HuH-7 (cell line): ENCODE results near the gene HPCAL1.

Experiments used
- DNase-seq: peaks from one replicate; pipeline ENCODE4 v3.0.0; 2011; ENCODE audit warnings: low spot score

The HPCAL1 gene

GRCh38 chr2:10370895-10371294, 68.2 kb downstream of the HPCAL1 start:
- no peak for DNase-seq

- no peak for DNase-seq
Measured at GRCh38 chr2:10371441-10372196, 68.9 kb downstream of the HPCAL1 start.

DNA sequence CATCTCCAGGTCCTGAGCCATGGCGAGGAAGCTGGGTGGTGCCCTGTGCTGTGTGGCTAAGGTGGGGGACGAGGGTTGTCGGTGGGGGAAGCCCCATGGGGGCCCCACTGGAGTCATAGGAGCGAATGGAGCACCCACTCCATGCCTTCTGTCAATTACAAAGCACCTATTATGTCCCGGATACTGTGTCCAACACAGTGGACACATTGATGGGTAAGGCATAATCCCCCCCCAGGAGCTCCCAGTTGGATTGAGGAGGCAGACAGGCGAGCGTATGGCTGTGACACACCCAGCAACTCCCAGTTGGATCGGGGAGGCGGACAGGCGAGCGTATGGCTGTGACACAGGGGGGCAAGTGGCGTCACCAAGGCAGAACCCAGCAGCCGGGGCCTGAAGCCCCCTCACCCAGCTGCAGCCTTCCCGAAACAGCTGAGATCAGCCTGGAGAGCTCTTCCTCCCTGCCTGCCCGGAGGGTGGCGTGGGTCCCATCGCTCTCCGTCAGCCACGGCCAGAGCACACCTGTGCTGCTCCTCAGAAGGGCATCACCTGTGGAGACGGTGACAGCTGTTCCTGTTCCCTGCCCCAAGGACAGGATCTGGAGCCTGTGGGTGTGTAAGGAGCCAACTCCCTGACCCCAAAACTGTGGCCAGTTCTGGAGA, 69.6 kb downstream of the HPCAL1 start:
- DNase-seq: no peak

DNA sequence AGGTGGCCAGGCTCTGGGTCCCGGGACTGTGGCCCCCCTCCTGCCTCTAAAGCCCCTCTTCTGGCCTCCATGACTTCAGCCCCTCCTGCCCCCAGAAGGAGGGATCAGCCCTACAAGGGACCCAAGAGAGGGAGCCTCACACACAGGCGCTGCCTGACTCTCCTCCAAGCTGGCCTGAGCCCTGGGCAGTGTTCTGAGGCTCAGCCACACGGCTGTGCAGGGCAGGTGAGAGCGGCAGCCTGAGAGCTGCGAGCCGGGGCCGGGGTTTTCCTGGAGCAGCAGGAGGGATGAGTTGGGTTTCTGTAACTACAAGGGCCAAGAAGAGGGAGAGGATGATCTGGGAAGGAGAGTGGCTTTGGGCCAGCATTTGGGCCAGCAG, 70.1 kb downstream of the HPCAL1 start:
- no peak for DNase-seq

- DNase-seq: no peak
Measured at GRCh38 chr2:10373931-10374330, 71.2 kb downstream of the HPCAL1 start.

DNA sequence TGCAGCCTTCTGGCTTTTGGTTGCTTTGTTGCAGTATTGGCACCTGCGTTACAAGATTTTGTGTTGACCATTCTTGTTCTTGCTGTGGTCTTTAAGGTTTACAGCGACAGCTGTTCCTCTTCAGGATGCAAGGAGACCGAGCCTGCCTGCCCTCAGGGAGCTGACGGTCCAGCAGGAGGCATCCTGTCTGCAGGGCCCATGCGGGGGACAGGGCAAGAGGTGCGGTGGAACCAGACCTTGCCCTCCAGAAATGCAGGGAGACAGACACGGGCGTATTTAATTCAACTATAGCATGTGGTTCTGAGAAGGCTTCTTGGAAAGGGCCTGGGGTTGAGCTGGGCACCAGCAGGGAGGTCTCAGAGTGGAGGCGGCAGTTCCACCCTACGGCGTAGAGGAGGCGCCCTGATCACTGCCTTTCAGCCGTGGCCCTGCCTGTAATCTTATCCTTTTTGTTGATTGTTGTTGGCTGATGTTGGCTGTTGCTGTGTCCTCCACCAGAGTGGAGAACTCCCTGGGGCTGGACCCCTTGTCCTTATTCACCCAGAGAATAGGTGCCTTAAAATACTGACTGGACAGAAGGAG, 71.7 kb downstream of the HPCAL1 start:
- no peak for DNase-seq

- no peak for DNase-seq
Measured at GRCh38 chr2:10375570-10376281, 73.0 kb downstream of the HPCAL1 start.

- no peak for DNase-seq
Measured at GRCh38 chr2:10377052-10377746, 74.5 kb downstream of the HPCAL1 start.

DNA sequence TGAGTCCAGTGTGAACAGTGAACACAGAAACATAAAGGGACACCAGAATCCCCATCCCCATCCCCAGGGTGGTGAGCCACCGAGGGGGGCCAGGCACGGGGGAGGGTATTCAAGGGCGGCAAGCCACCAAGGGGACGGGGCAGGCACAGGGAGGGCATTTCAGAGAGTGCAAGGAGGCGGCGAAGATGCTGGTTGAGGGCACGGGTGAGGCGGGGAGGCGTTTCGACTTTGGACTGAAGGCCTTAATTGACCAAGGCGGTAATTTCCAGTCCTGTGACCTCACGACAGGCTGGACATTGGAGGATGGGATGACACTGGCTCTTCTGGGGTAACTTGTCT, 75.0 kb downstream of the HPCAL1 start:
- DNase-seq: no peak

GRCh38 chr2:10378189-10378588, 75.5 kb downstream of the HPCAL1 start:
- no peak for DNase-seq

DNA sequence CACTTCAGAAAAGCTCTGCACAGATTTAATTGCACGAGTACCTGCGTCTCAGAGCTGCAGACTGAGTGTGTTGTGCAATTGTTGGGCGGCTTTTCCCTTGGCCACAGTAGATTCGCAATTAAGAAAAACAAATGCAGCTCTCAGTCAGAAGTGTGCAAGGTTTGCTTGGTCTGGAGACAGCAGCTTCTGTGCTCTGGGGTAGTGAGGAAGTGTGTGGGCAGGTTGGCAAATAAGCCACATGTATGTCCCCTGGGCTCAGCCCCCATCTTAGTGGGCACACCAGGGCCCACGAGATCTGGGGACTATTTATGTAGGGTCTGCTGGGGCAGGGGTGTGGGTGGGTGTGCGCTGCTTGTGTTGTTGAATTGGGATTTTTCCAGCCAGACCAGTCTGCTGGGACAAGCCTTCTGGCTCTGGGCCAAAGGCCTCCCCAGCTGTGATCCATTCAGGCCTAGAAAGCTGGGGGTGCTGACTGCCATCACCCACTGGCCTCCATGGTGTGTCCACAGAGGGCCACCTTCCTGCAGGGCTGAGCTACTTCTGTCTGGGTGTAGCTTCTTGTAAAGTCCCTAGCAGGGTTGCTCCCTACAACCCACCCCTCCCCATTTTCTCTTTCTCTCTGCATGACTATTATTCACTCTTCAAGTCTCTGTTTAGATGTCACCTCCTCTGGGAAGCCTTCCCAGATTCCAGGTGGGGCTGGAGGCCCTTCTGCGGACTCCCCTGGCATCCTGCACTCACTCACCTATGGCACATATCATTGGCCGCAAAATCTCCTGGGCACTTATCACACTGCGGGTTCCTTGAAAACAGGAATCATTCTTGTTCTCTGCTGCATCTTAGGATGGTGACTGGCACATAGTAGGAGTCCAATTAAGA, 77.6 kb downstream of the HPCAL1 start:
- no peak for DNase-seq

- DNase-seq: no peak
Measured at GRCh38 chr2:10381997-10382353, 79.3 kb downstream of the HPCAL1 start.

DNA sequence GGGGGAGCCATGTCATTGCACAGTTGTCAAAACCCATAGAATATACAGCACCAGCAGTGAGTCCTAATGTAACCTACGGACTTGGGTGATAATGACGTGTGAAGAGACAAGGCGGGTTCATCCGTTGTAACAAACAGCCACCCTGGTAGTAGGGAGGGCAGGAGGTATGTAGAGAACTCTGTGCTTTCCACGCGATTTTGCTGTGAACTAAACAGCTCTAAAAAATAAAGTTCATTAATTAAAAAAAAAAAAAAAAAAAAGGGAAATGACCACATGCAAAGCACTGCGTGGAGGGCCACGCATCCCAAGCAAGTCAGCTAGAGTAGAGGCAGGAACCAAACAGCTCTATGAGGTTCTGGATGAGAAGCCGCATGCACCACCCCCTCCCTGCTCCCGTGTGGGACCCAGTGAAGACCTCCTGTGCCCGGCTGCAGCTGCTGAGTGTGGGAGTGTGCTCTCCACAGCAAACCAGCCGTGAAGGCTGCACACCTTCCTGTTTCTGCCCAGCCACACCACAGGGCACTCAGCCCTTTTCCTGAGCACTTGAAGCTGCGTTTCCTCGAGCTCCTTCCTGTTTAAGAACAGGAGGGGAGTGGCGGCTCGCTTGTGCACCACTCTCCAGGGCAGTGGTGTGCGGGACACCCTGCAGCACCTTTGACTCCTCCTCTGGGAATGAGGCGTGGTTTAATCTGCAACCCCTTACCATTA, 79.8 kb downstream of the HPCAL1 start:
- no peak for DNase-seq

GRCh38 chr2:10383960-10384734, 81.4 kb downstream of the HPCAL1 start:
- no peak for DNase-seq

DNA sequence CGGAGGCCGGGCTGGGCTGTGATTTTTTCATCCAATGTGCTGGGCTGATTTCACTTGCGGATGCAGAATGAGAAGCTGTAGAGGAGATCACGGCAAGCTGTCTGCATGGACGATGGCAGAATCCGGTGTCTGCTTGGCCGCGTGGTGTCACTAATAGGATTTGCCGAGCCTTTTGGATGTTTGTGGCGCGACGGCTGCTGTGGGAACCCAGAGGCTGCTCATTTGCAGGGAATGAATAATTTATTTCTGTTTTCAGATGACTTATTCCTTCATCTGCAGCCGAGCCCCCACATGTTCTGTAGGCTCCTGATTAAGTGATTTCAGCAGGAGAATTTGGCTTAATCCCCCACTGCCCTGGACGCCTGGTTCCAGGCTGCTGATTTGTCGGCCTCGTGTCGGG, 82.8 kb downstream of the HPCAL1 start:
- DNase-seq: no peak

DNA sequence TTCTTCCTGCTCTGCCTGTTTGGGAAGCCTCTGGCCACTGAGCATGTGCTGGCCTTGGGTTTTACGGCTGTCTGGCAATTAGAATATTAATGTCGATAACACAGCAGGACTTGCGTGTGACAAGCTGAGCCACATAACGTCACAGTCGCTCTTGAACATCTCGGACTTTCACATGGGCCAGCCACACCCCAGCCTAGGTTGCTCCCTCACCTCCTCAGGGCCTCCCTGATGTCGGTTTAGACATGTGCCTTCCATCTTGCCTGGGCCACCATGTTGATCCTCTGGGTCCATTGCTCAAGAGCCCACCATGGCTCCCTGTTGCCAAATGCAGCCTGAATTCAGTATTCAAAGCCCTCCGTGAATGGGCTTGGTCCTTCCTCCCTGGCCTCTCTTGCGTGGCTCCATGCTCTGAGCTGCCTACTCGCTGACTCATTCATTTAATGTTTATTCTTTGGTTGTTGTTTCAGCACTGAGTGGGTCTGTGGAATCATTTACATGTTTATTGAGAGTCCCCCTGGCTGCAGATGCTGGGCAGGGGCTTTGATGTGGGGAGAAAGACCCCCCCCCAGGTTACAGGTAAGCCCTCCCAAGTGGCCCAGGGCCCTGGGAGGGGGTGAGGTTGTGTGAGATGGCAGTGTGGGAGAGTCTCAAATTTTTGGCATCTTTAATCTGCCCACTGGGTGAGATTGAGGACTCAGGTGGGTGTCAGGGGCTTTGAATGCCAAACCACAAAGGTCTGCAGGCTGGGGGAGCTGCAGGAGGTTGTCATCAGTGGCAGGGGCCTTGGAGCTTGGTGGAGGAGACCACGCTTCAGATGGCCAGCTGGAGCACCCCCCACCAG, 83.4 kb downstream of the HPCAL1 start:
- no peak for DNase-seq

DNA sequence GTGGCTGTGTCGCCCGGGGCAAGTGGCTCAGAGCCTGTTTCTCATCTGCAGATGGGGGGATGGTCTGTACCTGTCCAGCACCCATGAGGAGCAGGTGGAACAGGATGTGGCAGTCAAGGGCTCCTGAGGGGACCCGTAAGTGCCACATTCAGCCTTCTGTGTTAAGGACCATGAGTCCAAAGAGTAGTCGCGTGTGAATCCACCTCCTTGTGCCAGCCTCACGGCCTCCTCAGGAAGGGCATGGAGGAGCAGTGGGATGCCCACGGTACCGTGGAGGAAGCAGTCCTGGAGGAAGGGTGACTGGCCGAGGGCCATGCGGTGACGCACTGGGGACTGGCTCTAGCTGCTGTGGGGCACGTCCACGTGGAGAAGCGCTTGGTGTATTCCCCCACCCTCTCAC, 84.3 kb downstream of the HPCAL1 start:
- DNase-seq: no peak

DNA sequence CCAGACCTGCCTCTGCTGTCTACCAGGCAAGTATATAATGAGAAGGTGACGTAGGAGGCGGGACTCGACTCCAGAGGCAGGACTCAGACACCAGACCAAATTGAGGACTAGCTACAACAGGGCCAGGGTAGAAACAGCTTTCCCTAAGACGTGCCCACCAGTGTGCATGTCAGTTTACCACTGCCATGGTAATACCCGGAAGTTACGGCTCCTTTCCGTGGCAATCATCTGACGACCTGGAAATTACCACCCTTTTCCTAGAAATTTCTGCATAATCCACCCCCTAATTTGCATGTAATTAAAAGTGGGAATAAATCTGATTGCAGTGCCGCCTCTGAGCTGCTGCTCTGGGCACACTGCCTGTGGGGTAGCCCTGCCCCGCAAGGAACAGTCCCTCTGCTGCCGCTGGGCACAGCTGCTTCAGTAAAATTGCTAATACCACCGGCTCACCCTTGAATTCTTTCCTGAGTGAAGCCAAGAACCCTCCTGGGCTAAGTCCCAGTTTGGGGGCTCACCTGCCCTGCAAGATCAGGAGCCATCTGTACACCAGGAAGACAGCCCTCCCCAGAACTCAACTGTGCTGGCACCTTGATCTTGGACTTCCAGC, 86.4 kb downstream of the HPCAL1 start:
- DNase-seq: no peak

GRCh38 chr2:10389573-10389972, 86.9 kb downstream of the HPCAL1 start:
- no peak for DNase-seq
